Fibroblast of peridontal ligament (primary cell): ENCODE results near the gene PDZD7.

Source experiments
- DNase-seq: peaks from one replicate; pipeline ENCODE4 v3.0.0-alpha.2; 2010; ENCODE audit errors: extremely low read depth

The PDZD7 gene

DNA sequence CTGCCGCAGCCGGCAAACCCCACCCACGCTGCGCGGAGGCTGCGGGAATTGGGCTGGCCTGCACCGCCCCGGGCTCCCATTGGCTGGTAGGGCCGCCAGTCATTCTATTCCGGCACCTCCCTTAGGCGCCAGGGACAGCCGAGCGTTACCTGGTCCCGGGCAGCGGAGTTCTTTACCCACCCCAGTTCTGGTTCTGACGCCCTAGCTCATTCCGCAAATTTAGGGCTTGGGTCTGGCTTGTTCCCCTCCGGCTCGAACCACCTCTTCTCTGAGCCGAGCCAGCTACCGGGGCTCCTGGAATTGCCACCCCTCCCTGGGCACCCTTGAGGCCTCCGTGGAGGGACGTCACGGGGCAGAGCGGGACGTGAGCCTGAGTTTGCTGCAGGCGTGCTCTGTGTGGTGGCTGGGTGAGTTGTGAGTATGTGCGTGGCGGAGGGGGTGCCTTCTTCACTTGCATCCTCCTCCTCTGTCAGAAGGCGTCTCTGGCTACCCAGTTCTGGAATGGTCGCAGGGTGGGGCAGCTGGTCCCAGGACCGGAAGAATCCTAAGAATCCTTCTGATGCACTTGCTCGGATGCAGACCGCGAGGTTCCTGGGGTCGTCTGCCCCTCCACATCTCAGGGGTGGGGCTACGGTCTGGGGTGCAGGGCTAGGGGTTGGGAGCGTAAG is at the start of gene PDZD7, which contains the start of gene SFXN3:
Gene PDZD7 (minus strand): TSS at position 2 of the 668 bp plus-strand sequence. CDS start 910 bp downstream, outside the sequence.
Gene SFXN3 (plus strand): TSS at position 107 of the 668 bp plus-strand sequence. CDS start 3,461 bp downstream, outside the sequence.
- peak; percentile 88 for DNase-seq

DNA sequence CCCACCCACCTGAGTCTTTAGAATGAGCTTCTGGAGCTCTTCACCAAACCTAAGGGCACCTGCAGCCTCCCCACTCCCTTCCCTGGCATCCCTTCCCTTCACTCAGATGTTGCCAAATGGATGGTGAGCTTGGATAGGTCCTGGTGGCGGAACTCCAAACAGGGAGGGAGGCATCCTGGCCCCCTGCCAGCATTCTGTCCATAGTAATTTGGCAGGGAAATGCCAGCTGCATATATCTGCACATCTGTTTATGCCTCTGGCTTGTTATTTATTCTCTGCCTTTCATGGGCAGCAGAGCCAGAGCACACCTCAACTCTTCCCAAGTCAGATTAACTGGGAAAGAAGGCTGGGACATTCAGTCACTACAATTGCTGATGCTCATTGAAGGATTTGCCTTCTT is 48.9 kb upstream of the PDZD7 start:
- no peak for DNase-seq

DNA sequence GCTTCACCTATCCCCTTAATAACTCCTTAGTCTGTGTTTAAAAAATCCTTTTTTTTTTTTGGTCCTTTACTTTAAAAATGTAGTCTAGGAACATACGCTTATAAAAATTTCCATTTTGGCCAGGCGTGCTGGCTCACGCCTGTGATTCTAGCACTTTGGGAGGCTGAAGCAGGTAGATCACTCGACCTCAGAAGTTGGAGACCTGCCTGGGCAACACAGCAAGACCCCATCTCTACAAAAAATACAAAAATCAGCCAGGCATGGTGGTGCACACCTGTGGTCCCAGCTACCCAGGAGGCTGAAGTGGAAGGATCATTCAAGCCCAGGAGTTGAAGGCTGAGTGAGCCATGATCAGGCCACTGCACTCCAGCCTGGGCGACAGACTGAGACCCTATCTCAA is 45.7 kb upstream of the PDZD7 start:
- no peak for DNase-seq

DNA sequence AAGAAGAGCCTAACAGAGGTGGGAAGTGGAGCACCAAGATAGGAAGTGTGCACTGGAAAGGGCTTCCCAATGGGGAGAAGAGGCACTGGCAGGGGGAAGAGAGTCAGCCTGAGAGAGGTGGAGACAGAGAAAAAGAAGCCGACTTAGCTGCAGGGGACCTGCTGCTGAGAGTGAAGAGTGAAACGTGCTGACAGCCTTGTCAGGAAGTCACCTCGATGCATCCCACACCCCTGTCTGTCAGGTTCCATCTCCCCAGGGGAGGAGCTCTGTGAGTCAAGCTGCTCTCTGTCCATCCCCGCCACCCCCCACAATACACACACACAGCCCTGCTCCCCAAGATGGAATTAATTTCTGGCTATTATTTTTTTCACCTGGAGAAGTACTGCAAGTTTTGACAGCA is 44.8 kb upstream of the PDZD7 start:
- DNase-seq, result no peak

DNA sequence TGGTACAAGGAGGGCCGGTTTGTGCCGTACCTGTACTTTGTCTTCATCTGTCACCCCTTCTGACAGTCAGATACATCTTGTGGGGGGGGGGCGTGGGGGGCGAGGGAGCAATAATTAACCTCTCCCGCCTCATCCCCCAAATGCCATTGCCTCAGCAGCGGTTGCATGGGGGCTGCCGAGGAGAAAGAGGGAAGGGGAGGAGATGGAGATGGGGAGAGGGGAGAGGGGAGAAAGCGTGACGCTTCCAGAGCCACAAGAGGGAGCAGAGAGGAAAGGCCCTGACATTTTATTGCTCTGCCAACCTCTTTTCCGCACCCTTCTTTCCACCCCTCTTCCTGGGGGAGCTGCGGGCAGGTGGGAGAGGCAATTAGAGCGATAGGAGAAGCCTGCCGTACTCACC is 42.7 kb upstream of the PDZD7 start:
- no peak for DNase-seq

DNA sequence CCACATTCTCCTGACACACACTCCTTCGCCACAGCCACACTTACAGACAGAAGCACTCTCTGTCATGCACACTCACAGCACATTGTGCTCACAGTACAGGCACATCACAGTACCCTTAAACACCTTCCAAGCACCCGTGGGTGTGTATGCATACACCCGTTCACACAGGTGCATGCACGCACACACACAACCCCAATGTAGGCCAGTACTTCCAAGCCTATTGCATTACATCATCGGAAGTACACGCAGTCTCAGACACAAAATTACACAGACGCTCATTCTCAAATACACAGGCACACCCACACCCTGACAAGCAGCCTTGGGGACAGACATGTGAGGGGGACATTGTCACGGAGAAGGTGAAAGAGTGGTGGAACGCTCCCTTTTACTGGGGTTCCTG is 42.0 kb upstream of the PDZD7 start:
- no peak for DNase-seq

DNA sequence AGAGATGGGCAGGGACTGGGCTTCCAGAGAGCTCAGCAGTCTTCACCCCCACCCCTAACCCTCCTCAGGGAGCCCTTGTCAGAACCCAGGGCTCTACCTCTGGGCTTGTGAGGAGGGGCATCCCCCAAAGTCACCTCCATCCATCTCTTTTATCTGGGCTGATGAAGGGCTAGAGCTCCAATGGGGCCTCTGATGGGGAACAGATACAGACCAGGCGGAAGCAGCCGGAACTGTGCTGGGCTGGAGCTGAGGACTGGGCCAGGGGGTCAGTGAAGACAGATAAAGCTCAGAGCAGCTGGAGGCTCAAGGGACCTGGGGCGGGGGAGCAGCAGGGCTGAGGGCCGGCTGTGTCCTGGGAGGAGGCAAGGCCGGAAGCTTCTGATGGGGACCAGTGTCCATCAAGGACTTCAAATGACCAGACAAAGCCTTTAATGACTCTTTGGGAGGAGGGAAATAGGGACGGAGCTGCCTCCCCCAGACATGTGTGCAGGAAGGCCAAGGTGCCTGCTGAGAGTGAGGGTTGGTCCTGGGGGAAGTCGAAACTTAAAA is 41.0 kb upstream of the PDZD7 start:
- no peak for DNase-seq

DNA sequence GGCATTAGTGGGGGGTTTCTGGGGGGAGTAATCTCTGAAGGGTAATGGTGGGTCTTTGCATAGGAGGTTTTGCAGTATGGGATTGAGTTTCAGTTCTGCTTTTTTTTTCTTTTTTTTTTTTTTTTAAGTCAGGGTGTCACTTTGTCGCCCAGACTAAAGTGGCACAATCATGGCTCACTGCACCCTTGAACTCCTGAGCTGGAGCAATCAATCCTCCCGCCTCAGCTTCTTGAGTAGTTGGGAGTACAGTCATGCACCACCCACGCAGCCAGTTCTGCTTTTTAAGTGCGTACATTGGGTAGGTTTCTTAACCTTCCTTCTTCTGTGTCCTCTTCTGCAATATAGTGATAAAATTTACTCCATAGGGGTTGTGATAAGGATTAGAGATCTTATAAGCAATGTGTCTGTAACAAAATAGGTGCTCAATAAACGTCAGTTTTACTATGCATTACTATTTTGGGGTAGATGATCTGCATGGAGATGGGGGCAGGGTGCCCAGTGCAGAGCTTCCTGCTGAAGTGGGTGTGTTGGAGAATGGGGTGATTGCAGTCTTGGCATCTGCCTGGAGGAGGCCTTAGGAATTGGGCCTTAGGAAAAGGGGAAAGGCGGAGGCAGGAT is 40.4 kb upstream of the PDZD7 start:
- DNase-seq, result no peak

DNA sequence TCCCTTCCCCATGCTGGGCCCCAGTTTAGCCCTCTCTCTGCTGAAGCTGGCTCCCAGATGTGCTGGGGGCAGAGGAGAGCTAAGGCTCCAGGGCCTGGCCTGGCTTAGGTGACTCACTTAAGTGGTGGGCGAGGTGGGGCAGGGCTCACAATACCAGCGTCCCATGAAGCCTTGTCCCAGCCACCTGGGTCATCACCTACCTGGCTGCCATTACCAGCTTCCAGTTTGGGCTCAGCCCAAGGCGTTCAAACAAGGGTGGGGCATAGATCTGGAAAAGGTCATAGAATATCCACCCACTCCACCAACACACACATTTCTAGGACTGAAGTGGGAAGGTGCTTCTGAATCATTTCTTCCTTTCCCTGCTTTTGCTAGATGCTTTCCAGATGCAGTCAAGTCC is 39.2 kb upstream of the PDZD7 start:
- no peak for DNase-seq

DNA sequence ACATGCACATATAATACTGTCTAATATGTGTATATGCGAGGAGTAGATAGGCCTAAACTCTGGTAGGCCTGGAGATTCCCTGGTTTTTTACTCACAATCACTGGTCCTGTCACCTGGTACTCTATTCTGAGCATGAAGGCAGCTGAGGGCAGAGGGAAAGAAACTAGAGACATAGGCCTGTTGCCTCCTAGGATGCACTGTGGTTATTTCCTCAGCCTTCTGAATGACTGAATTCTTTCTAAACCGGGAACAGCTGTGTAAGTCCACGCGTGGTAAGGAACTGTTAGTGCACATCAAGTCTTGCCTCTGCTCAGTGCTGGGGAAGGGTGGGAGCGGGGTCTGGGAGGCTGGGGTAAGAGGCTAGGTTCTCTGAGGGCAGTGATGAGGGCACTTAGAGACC is 38.5 kb upstream of the PDZD7 start:
- no peak for DNase-seq

DNA sequence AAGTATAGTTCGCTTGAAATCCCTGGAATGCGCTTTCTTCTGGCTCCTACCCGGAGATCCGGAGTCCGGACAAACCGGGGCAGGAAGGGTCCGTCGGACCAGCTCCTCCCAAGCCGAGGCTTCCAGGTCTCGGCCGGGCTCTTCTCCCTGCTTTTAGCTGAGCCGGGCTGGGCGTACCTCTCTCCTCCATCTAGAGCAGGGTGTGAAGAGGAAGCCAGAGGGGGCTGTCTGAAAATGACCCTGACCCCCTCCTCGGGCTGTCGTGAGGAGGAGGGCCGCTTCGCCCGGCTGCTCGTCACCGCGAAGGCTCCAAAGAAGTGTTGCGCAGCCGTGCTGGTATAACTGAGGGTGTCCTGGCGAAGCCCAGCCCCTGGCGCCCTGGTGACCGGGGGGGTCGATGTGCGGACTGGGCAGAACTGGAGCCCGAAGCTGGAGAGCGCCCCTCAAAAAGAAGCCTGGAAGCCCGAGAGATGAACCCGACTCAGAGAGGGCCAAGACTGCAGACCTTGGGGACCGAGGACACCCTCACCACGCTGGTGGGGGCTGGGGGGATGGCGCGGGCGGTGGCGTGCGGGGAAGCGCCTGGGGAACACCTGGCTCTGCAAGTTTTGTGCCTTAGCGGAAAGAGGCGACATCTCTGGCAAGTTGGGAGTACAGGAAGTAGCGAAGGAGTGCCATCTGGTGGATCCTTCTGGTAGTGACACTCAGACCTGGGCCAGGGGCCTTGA is 36.6 kb upstream of the PDZD7 start:
- DNase-seq, result peak; percentile 87

DNA sequence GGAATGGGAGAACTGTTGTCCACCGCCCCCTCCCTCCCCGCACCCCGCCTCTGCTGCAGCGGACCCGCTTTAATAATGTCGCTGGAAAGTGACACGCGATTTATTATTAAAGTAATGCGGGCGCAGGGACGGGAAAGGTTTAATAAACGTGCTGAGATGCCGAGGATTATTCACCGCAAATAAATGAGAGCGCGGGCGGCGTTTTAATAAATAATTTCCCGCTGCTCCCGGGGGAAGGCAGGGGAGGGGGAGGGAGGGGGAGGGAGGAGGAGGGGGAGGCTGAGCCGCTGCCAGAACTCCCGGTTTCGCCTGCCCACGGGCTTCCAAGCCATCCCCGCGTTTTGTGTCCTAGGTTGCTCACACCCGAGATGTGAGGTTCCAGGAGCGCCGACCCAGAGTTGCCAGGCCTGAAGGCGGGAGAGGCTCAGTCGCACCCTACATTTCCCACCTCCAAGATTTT is 36.0 kb upstream of the PDZD7 start:
- DNase-seq, result no peak

DNA sequence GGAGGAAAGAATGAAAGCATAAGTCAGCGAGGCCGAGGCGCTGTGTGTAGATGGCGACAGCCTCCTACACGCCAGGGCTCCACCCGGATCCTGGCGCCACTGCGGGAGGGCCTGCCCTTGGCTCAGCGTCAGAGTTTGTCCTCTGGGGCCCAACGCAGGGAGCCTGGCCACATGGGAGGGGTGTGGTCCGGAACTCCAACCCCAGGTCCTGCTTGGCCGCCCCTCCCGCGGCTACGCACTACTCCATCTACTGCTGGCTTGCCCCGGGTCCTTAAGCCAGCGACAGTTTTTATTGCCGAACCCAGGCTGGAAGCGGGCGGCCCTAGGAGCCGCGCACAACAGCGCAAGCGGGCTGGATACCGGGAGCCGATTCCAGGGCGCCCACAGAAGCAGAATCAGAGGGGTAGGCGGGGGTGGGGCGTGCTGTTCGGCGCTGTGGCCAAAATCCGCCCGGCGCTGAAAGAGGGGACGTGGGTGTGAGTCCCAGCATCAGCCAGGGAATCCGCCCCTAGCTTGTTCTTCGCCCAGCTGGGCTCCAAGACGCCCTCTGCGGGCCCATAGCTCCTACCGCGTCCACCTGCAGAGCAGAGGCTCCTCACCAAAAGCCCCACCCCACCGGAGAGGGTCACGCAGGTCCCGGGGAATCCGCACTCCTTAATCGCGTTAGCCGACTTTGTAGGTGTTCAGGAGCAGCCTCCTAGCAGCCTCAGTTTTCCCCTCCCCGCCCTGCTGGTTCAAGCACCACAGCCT is 35.4 kb upstream of the PDZD7 start:
- DNase-seq, result peak; percentile 50

DNA sequence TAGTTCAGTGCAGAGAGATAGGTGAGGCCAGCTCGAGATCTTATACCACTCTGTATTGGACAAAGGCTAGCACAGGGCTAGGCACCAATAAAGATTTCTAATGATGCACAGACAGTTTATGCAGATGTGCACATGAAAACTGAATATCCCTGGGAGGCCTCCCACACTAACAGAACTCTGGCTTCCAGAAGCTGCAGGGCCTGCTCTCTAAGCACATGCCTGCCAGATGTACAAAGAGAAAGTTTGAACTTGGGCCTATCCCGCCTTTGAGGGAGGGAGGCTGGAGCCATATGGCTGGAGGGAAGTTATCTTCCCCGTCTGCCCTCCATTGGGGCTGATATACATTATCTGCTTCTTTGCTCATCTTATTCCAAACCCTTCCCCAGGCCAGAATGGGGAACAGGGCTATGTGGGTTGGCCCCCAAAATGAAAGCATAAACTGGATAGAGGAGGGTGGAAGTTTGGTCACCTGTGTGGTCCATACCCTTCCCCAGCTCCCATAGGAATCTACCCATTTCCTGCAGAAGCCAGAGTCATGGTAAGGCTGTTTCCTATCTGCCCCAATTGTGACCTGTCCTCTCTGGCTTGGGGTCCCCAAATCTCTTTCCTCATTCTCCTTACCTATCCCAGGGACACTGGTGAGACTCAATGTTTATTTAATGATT is 34.7 kb upstream of the PDZD7 start:
- peak; percentile 67 for DNase-seq

DNA sequence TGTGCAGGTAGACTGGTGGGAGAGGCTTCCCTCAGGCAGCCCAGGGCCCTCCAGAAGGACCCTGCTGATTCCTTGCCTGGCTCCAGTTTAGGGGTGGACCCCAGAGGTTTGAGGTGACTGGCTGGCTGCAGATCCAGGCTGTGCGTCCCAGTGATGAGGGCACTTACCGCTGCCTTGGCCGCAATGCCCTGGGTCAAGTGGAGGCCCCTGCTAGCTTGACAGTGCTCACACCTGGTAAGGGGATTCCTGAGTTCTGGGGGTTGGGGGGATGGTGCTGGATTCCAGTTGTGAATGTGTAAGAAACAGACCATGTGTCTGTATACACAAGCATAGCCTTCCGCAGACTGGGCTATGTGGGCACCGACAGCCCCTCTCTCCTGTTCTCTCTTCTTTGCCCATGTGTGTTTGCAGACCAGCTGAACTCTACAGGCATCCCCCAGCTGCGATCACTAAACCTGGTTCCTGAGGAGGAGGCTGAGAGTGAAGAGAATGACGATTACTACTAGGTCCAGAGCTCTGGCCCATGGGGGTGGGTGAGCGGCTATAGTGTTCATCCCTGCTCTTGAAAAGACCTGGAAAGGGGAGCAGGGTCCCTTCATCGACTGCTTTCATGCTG is 33.6 kb upstream of the PDZD7 start:
- no peak for DNase-seq

DNA sequence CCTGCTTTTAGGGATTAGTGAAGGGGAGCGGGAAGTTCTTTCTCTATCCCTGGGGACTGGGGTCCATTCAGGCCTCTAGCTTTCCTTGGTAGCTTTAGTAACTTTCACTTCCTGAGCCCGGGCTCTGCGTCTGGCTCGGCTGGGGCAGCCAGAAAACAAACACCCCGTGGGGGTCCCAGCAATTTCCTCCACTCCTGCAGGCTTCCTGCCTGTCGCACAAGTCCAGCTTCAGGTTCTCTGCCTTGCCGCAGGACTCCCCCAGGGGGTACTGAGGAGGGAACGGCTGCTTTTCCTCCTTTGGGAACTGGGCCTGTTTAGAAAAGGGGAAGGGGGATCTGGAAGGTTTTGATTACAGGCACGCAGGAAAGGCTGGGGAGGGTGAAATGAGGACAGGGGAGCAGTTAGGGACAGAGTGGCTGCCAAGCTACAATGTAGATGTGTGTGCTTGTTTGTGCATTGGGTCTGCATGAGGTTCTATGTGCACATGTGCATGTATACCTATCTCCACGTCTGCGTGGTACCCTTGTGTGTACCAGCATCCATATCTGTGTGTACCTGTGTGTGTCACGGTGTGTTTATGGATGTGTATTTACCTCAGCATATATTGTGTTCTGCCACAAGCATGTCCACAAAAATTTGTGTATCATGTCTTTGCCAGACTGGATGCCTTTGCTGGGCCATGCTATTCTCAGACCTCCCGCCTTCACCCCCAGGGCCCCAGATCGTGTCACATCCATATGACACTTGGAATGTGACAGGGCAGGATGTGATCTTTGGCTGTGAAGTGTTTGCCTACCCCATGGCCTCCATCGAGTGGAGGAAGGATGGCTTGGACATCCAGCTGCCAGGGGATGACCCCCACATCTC is 32.9 kb upstream of the PDZD7 start:
- DNase-seq, result no peak

DNA sequence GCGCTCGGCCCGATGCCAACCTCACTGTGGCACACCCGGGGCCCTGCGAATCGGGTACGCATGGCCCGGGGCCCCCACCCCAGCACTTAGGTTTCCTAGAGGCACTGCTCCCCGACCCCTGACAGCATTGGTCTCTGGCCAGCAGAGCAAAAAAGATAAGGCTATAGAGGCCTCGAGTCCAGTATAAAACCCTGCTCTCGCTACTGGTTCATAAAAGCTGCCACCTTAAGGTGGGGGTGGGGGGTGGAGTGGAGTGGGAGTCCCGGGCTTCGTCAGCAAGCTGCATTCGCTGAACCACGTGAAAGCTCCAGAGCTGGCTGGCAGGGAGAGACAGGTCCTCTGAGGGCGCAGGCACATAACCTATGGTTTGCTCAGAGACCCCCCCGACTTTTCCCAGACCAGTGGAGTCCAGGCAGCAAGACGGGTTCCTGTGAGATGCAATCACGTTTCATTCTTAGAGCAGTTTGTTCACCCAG is 32.2 kb upstream of the PDZD7 start:
- no peak for DNase-seq

DNA sequence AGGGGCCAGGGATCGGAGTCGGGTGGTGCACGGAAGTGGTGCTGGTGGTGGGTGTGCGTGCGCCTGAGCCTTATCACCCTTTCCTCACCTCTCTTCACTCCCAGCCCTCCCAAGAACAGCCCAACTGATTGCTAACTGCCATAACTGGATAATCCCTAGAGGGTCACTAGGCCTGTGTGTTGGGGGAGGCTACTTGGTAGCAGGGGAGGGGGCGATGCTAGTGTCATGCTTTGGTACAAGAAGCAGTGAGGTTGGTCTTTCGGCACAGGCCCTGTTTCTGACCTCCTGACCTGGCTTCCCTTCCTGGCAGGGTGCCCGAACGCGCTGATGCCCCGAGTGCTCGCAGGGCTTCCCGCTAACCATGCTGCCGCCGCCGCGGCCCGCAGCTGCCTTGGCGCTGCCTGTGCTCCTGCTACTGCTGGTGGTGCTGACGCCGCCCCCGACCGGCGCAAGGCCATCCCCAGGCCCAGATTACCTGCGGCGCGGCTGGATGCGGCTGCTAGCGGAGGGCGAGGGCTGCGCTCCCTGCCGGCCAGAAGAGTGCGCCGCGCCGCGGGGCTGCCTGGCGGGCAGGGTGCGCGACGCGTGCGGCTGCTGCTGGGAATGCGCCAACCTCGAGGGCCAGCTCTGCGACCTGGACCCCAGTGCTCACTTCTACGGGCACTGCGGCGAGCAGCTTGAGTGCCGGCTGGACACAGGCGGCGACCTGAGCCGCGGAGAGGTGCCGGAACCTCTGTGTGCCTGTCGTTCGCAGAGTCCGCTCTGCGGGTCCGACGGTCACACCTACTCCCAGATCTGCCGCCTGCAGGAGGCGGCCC is 31.5 kb upstream of the PDZD7 start:
- DNase-seq, result no peak
